CD1c-positive myeloid dendritic cell (primary cell): ENCODE results near the gene PTPN14.
"Not testable (repeated sequence)": the region's sequence is repeated elsewhere in the genome, so short reads cannot be mapped to it uniquely, and the experiment has no call there.

Experiments used
- DNase-seq: peaks from one replicate; pipeline ENCODE4 v3.0.0-alpha.2; 2016; ENCODE audit errors: extremely low spot score

PTPN14 gene

DNA sequence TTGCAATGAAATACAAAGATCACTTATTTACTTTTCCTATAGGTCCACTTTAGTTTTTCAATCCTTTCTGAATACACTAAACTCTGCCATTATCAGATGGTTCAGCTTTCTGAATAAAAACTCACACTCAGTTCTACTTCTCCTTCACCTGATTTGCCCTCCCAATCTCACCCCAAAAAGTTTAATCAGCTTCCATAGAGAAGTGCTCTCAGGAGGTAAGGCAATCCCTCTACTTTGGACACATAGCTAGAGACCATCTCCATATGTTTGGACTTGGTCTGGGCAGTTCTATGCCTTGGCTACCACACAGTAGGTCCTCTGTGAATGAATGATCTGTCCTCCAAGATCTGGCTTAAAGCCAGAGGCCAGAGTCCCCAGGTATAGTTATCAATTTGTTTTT lies 40.9 kb downstream of the PTPN14 start:
- DNase-seq: no peak

DNA sequence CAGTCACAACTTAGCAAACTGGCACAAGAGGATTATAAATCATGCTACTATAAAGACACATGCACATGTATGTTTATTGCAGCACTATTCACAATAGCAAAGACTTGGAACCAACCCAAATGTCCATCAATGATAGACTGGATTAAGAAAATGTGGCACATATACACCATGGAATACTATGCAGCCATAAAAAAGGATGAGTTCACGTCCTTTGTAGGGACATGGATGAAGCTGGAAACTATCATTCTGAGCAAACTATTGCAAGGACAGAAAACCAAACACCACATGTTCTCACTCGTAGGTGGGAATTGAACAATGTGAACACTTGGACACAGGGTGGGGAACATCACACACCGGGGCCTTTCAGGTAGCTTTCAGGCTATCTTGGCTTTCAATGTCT lies 41.8 kb downstream of the PTPN14 start:
- not testable (repeated sequence) for DNase-seq

DNA sequence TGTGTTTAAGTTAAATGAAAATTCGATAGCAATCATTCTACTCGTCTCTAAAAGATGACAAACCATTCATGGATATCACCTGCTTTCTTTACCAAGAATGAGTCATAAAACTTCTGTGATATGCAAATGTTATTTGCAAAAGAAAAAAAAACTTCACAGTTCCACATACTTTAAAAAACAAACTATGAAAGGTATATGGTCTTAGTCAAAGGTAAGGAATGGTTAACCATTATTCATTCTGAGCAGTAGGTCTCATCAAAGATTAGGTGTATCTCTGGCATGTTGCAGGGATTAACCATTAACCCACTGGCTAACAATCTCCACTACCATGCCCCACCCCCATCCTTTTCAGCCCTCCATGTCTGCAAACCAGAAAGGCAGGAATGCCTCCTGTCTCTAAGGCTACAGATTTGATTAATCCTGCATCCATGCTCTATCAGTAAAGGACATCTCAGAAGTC lies 44.4 kb downstream of the PTPN14 start:
- DNase-seq: no peak

GRCh38 chr1:214505134-214505533 lies 46.3 kb downstream of the PTPN14 start:
- no peak for DNase-seq

- no peak for DNase-seq
Observed at GRCh38 chr1:214504330-214504729, 47.1 kb downstream of the PTPN14 start.

DNA sequence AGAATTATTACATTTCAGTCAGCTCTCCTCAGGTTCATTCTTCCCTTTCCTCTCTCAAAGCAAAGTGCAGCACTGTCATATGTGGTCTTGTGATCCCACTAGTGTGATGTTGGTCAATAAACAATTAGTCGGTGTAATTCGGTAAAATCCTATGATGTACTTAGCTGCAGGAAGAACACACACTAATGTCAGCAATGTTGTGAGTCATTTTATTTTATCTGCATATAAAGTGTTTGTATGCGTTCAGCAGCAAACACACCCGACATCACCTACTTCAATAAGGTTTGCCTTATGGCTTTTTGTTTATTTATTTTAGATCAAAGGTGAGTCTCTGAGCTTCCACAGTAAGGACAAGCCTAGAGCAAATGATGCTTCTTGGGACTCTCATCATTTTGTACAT lies 47.8 kb downstream of the PTPN14 start:
- no peak for DNase-seq

GRCh38 chr1:214500340-214501055 lies 50.9 kb downstream of the PTPN14 start:
- no peak for DNase-seq

- no peak for DNase-seq
Observed at GRCh38 chr1:214499732-214500131, 51.7 kb downstream of the PTPN14 start.

GRCh38 chr1:214498021-214498420 lies 53.4 kb downstream of the PTPN14 start:
- DNase-seq: no peak

DNA sequence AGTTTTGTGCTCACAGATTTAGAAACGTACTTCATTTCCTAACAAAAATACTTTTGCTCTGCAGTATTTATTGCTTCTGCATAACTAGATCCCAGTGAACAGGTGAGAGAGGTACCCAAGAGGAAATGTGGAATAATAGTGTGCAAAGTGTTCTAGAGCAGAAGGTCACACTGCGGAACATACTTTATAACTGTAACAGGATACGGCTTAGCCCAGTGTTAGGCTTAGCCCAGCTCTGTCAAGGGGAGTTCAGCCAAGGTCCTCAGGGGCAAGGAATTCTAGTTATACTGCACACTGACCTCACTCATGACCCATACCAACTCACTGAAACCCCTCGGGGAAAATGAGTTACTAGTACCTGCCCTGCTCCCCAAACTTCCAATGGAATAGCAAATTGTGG lies 55.3 kb downstream of the PTPN14 start:
- DNase-seq: no peak

- no peak for DNase-seq
Observed at GRCh38 chr1:214494706-214495105, 56.7 kb downstream of the PTPN14 start.

GRCh38 chr1:214494179-214494578 lies 57.2 kb downstream of the PTPN14 start:
- not testable (repeated sequence) for DNase-seq

DNA sequence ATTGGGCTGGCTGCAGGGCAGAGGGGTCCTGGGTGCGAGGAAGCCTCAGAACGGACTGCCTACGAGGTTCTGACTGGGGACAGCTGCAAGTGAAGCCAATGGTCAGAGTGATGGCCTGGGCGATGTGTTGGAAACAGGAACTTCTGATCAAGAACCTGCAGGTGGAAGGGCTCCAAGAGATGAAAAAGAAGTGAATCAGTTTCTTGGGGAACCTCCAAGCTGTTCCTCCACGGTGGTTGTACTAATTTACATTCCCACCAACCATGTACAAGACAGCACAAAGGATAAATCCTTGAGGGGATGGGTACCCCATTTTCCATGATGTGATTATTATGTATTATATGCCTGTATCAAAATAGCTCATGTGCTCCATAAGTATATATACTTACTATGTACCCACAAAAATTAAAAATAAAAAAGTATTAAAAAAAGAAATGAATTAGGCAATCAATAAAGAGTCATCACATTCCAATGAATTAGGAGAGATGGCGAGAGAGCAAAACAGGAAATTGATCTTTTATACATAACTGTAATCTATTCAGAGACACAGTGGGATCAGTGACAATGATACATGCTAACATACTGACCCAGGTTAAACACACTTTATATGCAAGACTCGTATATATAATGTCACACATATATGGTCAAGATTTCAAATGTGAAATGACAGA lies 58.1 kb downstream of the PTPN14 start:
- no peak for DNase-seq

GRCh38 chr1:214492401-214493075 lies 58.9 kb downstream of the PTPN14 start:
- DNase-seq: no peak

GRCh38 chr1:214491468-214492146 lies 59.8 kb downstream of the PTPN14 start:
- no peak for DNase-seq

DNA sequence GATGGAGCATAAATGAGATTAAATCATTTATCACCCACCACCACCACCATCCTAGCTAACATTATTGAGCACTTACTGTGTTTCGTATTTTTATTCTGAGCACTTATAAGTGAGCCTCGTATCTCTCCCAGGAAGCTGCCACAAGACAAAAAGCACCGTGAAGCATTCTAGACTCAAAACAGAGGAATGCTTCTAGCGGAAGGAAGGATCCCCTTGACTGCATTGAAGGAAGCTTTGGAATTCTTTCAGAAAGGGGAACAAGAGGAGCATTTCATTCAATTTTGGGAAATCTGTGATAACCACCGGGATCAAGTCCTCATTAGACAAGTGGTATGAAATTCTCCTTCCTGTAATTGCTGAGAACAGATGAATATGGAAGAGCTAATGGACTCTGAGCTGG lies 66.3 kb downstream of the PTPN14 start:
- DNase-seq: no peak

DNA sequence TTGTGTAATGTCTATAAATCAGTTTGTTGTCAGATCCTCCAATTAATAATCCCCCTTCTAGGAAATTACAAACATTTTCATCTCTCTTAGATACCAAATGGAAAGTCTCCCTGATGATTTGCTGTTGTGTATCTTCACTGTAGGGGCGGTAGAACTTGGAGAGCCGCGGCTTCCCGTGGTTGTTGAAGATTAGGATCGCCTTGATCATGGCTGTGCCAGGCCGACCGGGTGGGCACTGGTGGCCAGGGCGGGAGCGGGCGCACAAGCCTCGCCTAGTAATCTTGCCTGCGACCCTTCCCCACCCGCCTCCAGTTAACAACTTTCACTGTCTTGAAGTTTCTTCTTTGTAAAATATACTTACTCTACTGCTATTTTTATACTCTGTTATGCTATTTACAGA lies 68.2 kb downstream of the PTPN14 start:
- DNase-seq: not testable (repeated sequence)

DNA sequence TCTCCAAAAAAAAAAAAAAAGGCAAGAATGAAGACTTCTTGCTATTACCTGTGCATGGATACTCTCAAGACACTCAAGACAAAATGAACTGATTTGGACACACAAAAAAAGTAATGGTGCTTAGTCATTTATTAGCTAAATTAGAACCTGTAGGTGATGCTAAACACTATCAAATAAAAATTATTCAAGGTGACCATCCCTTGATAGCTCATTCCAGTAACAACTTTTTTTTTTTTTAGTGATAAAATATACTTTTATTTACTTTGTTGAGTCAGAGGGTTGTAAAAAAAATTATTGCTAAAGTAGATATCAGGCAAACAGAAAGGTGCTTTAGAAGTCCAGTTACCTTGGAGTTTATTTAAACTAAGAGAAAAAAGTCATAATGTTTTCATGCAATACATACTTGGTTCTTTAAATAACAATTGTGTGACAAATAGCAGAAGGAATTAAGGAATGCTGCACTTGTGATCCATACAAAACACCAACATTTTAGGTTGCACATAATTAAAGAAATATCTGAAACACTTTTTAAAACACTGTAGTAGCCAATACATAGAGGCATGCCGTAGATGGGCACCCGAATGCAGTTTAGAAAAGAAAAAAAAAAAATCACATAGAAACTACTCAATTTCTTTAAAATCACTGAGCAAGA lies 69.3 kb downstream of the PTPN14 start:
- DNase-seq: not testable (repeated sequence)

GRCh38 chr1:214476986-214477870 lies 74.2 kb downstream of the PTPN14 start:
- DNase-seq: no peak

GRCh38 chr1:214476229-214476985 lies 75.0 kb downstream of the PTPN14 start:
- no peak for DNase-seq
